Neural cell (in vitro differentiated cells): ENCODE results near the gene TESMIN. TPM values are rescaled to one million over a fixed set of nuclear protein-coding genes. Genes with fewer than 3 reads are reported as not detected.

Experiments
- H2AFZ ChIP-seq: fragments of 200-600, 300-800 bp; sonication (generic), shearing (Covaris generic); 2 replicates; pipeline ENCODE4 v1.6.0; 2014; ENCODE audit warnings: low read depth, mild to moderate bottlenecking, antibody characterized with exemption, low read length, moderate library complexity
- H3F3A ChIP-seq: fragments of 200-600 bp; shearing (Covaris generic); 2 replicates; pipeline ENCODE4 v1.6.1; 2016; ENCODE audit warnings: mild to moderate bottlenecking, moderate library complexity, mixed read lengths, antibody characterized with exemption, low read length; ENCODE audit not compliant: insufficient read depth, poor library complexity, severe bottlenecking
- H3K27ac ChIP-seq: fragments of 200-600, 300-800 bp; sonication (generic), shearing (Covaris generic); 2 replicates; pipeline ENCODE4 v1.5.1; 2014; ENCODE audit warnings: mild to moderate bottlenecking, low read length, moderate library complexity
- H3K27me3 ChIP-seq: fragments of 300-800, 200-600 bp; sonication (generic), shearing (Covaris generic); 2 replicates; pipeline ENCODE4 v1.6.0; 2014; ENCODE audit warnings: mild to moderate bottlenecking, low read depth, low read length, moderate library complexity; ENCODE audit not compliant: insufficient read depth
- H3K36me3 ChIP-seq: fragments of 300-800, 200-600 bp; sonication (generic), shearing (Covaris generic); 2 replicates; pipeline ENCODE4 v1.5.1; 2014; ENCODE audit warnings: mild to moderate bottlenecking, antibody characterized with exemption, low read length, moderate library complexity; ENCODE audit not compliant: insufficient read depth
- H3K4me2 ChIP-seq: fragments of 300-800, 200-600 bp; sonication (generic), shearing (Covaris generic); 2 replicates; pipeline ENCODE4 v1.6.0; 2014; ENCODE audit warnings: mild to moderate bottlenecking, low read length
- H3K4me3 ChIP-seq: fragments of 300-800, 200-600 bp; sonication (generic), shearing (Covaris generic); 2 replicates; pipeline ENCODE4 v1.5.1; 2014; ENCODE audit warnings: mild to moderate bottlenecking, low read length, moderate library complexity
- H3K79me2 ChIP-seq: fragments of 200-600 bp; shearing (Covaris generic); replicated peaks from 2 replicates; pipeline ENCODE4 v1.6.0; 2014; ENCODE audit warnings: mild to moderate bottlenecking, low read length, moderate library complexity; ENCODE audit not compliant: insufficient read depth
- H3K9ac ChIP-seq: fragments of 300-800, 200-600 bp; sonication (generic), shearing (Covaris generic); 2 replicates; pipeline ENCODE4 v1.6.1; 2016; ENCODE audit warnings: mild to moderate bottlenecking, low read length, mixed read lengths
- H3K9me2 ChIP-seq: fragments of 200-600 bp; shearing (Covaris generic); 2 replicates; pipeline ENCODE4 v1.6.1; 2016; ENCODE audit warnings: mild to moderate bottlenecking, low read length, mixed read lengths; ENCODE audit not compliant: insufficient read depth
- H3K9me3 ChIP-seq: fragments of 200-600, 300-800 bp; sonication (generic), shearing (Covaris generic); 2 replicates; pipeline ENCODE4 v1.6.1; 2016; ENCODE audit warnings: mild to moderate bottlenecking, mixed run types, low read length, moderate library complexity, mixed read lengths
- H4K20me1 ChIP-seq: fragments of 200-600 bp; shearing (Covaris generic); 2 replicates; pipeline ENCODE4 v1.6.1; 2016; ENCODE audit warnings: mild to moderate bottlenecking, mixed run types; ENCODE audit not compliant: insufficient read depth
- CTCF ChIP-seq: fragments of 450-650 bp; IDR thresholded peaks from 2 replicates; pipeline ENCODE4 v1.5.1; 2014; ENCODE audit warnings: antibody characterized with exemption, mild to moderate bottlenecking, moderate library complexity; ENCODE audit not compliant: poor library complexity, severe bottlenecking
- EP300 ChIP-seq: fragments of 450-650 bp; conservative IDR thresholded peaks from 2 replicates; pipeline ENCODE4 v1.6.1; 2014; ENCODE audit warnings: antibody characterized with exemption, mild to moderate bottlenecking, moderate library complexity; ENCODE audit not compliant: poor library complexity, severe bottlenecking
- EZH2 ChIP-seq: fragments of 200-600, 300-800 bp; shearing (Covaris generic), sonication (generic); IDR thresholded peaks from 2 replicates; pipeline ENCODE4 v1.6.1; 2014; ENCODE audit warnings: antibody characterized with exemption, low read length, borderline replicate concordance, mild to moderate bottlenecking; ENCODE audit not compliant: insufficient read depth, poor library complexity, severe bottlenecking
- MXI1 ChIP-seq: fragments of 450-650 bp; conservative IDR thresholded peaks from 2 replicates; pipeline ENCODE4 v1.6.1; 2014; ENCODE audit warnings: antibody characterized with exemption, mild to moderate bottlenecking; ENCODE audit not compliant: poor library complexity, severe bottlenecking
- POLR2AphosphoS5 ChIP-seq: IDR thresholded peaks from 2 replicates; pipeline ENCODE4 v1.6.1; 2012
- RAD21 ChIP-seq: fragments of 450-650 bp; conservative IDR thresholded peaks from 2 replicates; pipeline ENCODE4 v1.6.1; 2014; ENCODE audit warnings: antibody characterized with exemption, mild to moderate bottlenecking, moderate library complexity
- REST ChIP-seq: IDR thresholded peaks from 2 replicates; pipeline ENCODE4 v1.6.1; 2012; ENCODE audit warnings: borderline replicate concordance
- SMC3 ChIP-seq: fragments of 450-650 bp; conservative IDR thresholded peaks from 2 replicates; pipeline ENCODE4 v1.6.1; 2014; ENCODE audit warnings: antibody characterized with exemption, mild to moderate bottlenecking, moderate library complexity; ENCODE audit not compliant: poor library complexity
- TAF1 ChIP-seq: IDR thresholded peaks from 2 replicates; pipeline ENCODE4 v1.6.1; 2012; ENCODE audit warnings: low read depth
- polyA plus RNA-seq: library from polyadenylated mRNA; depleted of rRNA; stranded (reverse); fragments of >200 nt; gene quantifications from 2 replicates; pipeline ENCODE4 v1.2.3, GENCODE V29; 2014

The TESMIN gene
- polyA plus RNA-seq, 1 donor from 2014 or later = not detected

- no peak overlapping the region for H2AFZ ChIP-seq
- no peak overlapping the region for H3K4me2 ChIP-seq
- no peaks in the 10 kb centered on the region for H3F3A ChIP-seq
- H3K36me3 ChIP-seq = no peaks in the 10 kb centered on the region
- no peaks in the 10 kb centered on the region for H3K9me3 ChIP-seq
- H3K27ac ChIP-seq = no peak overlapping the region
- H3K9me2 ChIP-seq = no peaks in the 10 kb centered on the region
- H3K79me2 ChIP-seq = no peaks in the 10 kb centered on the region
- H3K27me3 ChIP-seq = no peaks in the 10 kb centered on the region
- no peak overlapping the region for H3K4me3 ChIP-seq
- no peaks in the 10 kb centered on the region for H4K20me1 ChIP-seq
- TF ChIP-seq TAF1 = no peak
- TF ChIP-seq RAD21 = no peak
- no peak overlapping the region for H3K9ac ChIP-seq
Measured at GRCh38 chr11:68761801-68762200, 10.5 kb upstream of the TESMIN start.

- Histone ChIP-seq H3K4me2 (no peak overlapping the region), H3K36me3 (no peaks in the 10 kb centered on the region), H4K20me1 (no peaks in the 10 kb centered on the region), H3K27me3 (no peaks in the 10 kb centered on the region), H3K9me3 (no peaks in the 10 kb centered on the region), H2AFZ (no peak overlapping the region), H3K9me2 (no peaks in the 10 kb centered on the region), H3F3A (no peaks in the 10 kb centered on the region), H3K4me3 (no peak overlapping the region), H3K27ac (no peak overlapping the region), H3K9ac (no peak overlapping the region), H3K79me2 (no peaks in the 10 kb centered on the region)
- TF ChIP-seq POLR2AphosphoS5 (no peak), EZH2 (no peak), REST (no peak), SMC3 (no peak), MXI1 (no peak)
Measured at GRCh38 chr11:68759991-68760390, 8.7 kb upstream of the TESMIN start.

GRCh38 chr11:68757711-68758110 lies 6.4 kb upstream of the TESMIN start:
- Histone ChIP-seq H2AFZ (no peak overlapping the region), H3F3A (no peaks in the 10 kb centered on the region), H3K9me2 (no peaks in the 10 kb centered on the region), H3K27me3 (no peaks in the 10 kb centered on the region), H3K27ac (no peak overlapping the region), H3K9me3 (no peaks in the 10 kb centered on the region), H3K4me2 (no peak overlapping the region), H3K9ac (no peak overlapping the region), H3K79me2 (no peaks in the 10 kb centered on the region), H4K20me1 (no peaks in the 10 kb centered on the region), H3K36me3 (no peaks in the 10 kb centered on the region), H3K4me3 (no peak overlapping the region)
- TF ChIP-seq POLR2AphosphoS5 (no peak), MXI1 (no peak), EP300 (no peak), CTCF (no peak), TAF1 (no peak), REST (no peak), SMC3 (no peak), EZH2 (no peak), RAD21 (no peak)
